B cell (primary cell): ENCODE data around the gene LPCAT1. TPM values are rescaled to one million over a fixed set of nuclear protein-coding genes. Genes with fewer than 3 reads are reported as not detected.

Experiments
- ATAC-seq: fragments of 200-7000 bp; cut with Tn5 transposase; one replicate; pipeline ENCODE4 v1.10.0; 2021; ENCODE audit warnings: low read depth, mild to moderate bottlenecking, moderate number of reproducible peaks, moderate library complexity
- CTCF ChIA-PET: fragments of 350-600 bp; sonication (Branson Sonifier 250); formaldehyde crosslinking; loops from one replicate; lab custom pipeline; 2021; ENCODE audit warnings: antibody characterized with exemption, inconsistent platforms; lab: Charles Lee
- POLR2A ChIA-PET: fragments of 350-600 bp; sonication (Branson Sonifier 250); formaldehyde crosslinking; loops from one replicate; lab custom pipeline; 2021; ENCODE audit warnings: antibody characterized with exemption; lab: Charles Lee
- DNase-seq: peaks from one replicate; pipeline ENCODE4 v3.0.0; 2013
- H2AFZ ChIP-seq: 2 replicates; pipeline ENCODE4 v1.6.1; 2012; ENCODE audit warnings: mild to moderate bottlenecking, low read depth, low read length; ENCODE audit not compliant: insufficient read depth, poor library complexity, severe bottlenecking
- H3K27ac ChIP-seq, 2 donors: 1 replicate in 1 of 2; 2 replicates in 1 of 2; pipeline ENCODE4 v1.5.1; 2012 to 2013; ENCODE audit warnings: low read length in 2 of 2, mild to moderate bottlenecking in 2 of 2, moderate library complexity in 1 of 2
- H3K27me3 ChIP-seq, 4 experiments: fragments of 200-600 bp in 1 of 4; sonication (generic) in 1 of 4; replicated peaks in 1 of 4; 1 replicate in 2 of 4; 2 replicates in 2 of 4; pipeline versions ENCODE4 v1.6.1 to v1.7.0; 2013 to 2016; ENCODE audit warnings: low read length in 3 of 4, mild to moderate bottlenecking in 2 of 4, mixed read lengths in 1 of 4, moderate library complexity in 1 of 4; ENCODE audit not compliant: insufficient read depth in 4 of 4, control insufficient read depth in 3 of 4; ENCODE audit errors: control extremely low read depth in 1 of 4
- H3K36me3 ChIP-seq, 2 experiments: replicated peaks in 1 of 2; 1 replicate in 1 of 2; 2 replicates in 1 of 2; pipeline versions ENCODE4 v1.6.1 to v1.7.1; 2013; ENCODE audit warnings: low read length in 1 of 2; ENCODE audit not compliant: insufficient read depth in 2 of 2, control insufficient read depth in 1 of 2; ENCODE audit errors: control extremely low read depth in 1 of 2, extremely low read depth in 1 of 2
- H3K4me1 ChIP-seq, 2 donors: fragments of 200-600 bp in 1 of 2; sonication (generic) in 1 of 2; 1 replicate in 1 of 2; 2 replicates in 1 of 2; pipeline versions ENCODE4 v1.5.1 to v1.6.1; 2013 to 2017; ENCODE audit warnings: low read length in 2 of 2; ENCODE audit not compliant: control insufficient read depth in 2 of 2, insufficient read depth in 2 of 2
- H3K4me2 ChIP-seq: replicated peaks from 2 replicates; pipeline ENCODE3; 2012; ENCODE audit warnings: mild to moderate bottlenecking, low read depth, low read length; ENCODE audit not compliant: poor library complexity, severe bottlenecking
- H3K4me3 ChIP-seq, 5 experiments: fragments of 200-600 bp in 1 of 5; sonication (generic) in 1 of 5; 1 replicate in 3 of 5; 2 replicates in 2 of 5; pipeline versions ENCODE4 v1.5.1 to v1.7.0; 2011 to 2016; ENCODE audit warnings: low read length in 4 of 5, mild to moderate bottlenecking in 4 of 5, low read depth in 2 of 5, control low read depth in 1 of 5, moderate library complexity in 1 of 5; ENCODE audit not compliant: insufficient read depth in 1 of 5; ENCODE audit errors: control extremely low read depth in 1 of 5, extremely low read depth in 1 of 5
- H3K79me2 ChIP-seq: fragments of 200-600 bp; sonication (generic); one replicate; pipeline ENCODE4 v1.6.0; 2016; ENCODE audit warnings: low read length; ENCODE audit not compliant: control insufficient read depth, insufficient read depth
- H3K9ac ChIP-seq: fragments of 200-600 bp; sonication (generic); 2 replicates; pipeline ENCODE4 v1.6.1; 2017; ENCODE audit warnings: mild to moderate bottlenecking, low read length, moderate library complexity
- H3K9me3 ChIP-seq, 3 donors: one replicate each; pipeline versions ENCODE4 v1.6.1 to v1.7.1; 2013; ENCODE audit warnings: low read length in 2 of 3; ENCODE audit not compliant: control insufficient read depth in 2 of 3, insufficient read depth in 1 of 3; ENCODE audit errors: control extremely low read depth in 1 of 3
- H4K20me1 ChIP-seq: 2 replicates; pipeline ENCODE4 v1.6.0; 2012; ENCODE audit warnings: mild to moderate bottlenecking, low read length; ENCODE audit not compliant: insufficient read depth, control insufficient read depth, poor library complexity, severe bottlenecking
- H3K27ac Mint-ChIP-seq: one replicate; pipeline ENCODE4 v1.8.0; 2021; ENCODE audit warnings: mixed read lengths
- H3K27me3 Mint-ChIP-seq: one replicate; pipeline ENCODE4 v1.8.0; 2021; ENCODE audit warnings: mixed read lengths
- H3K4me1 Mint-ChIP-seq: one replicate; pipeline ENCODE4 v1.8.0; 2021; ENCODE audit warnings: mixed read lengths
- H3K4me3 Mint-ChIP-seq: one replicate; pipeline ENCODE4 v1.8.0; 2021; ENCODE audit warnings: mixed read lengths
- H3K9me3 Mint-ChIP-seq: one replicate; pipeline ENCODE4 v1.8.0; 2022; ENCODE audit warnings: mixed read lengths; ENCODE audit not compliant: insufficient read depth
- CTCF ChIP-seq: fragments of 200-600 bp; IDR thresholded peaks from one replicate; pipeline ENCODE4 v1.8.0; 2022; ENCODE audit warnings: antibody characterized with exemption, mild to moderate bottlenecking
- EZH2 ChIP-seq: IDR thresholded peaks from 2 replicates; pipeline ENCODE4 v1.6.1; 2012; ENCODE audit warnings: borderline replicate concordance, low read depth, mild to moderate bottlenecking, moderate library complexity, low read length; ENCODE audit not compliant: insufficient read depth, poor library complexity, severe bottlenecking
- WGBS: methylation state at CpG from one replicate; pipeline ENCODE4 v1.1.5; 2013; ENCODE audit warnings: missing lambda C conversion rate; ENCODE audit not compliant: insufficient coverage; 5-methylcytosine and 5-hydroxymethylcytosine counted together
- intact Hi-C: fragments of 100-400 bp; cut with micrococcal nuclease; formaldehyde crosslinking; loops from one replicate; pipeline ENCODE4 v1.10.0; 2022
- polyA plus RNA-seq: library from polyadenylated mRNA; depleted of rRNA; stranded (reverse); fragments of >200 nt; gene quantifications from 2 replicates; pipeline ENCODE4 v1.2.3, GENCODE V29; 2012
- total RNA-seq, 2 donors: library from RNA; stranded (reverse); fragments of 120-200 nt in 1 of 2; gene quantifications; 1 replicate in 1 of 2; 2 replicates in 1 of 2; pipeline versions ENCODE4 v1.2.3 to v1.2.4, GENCODE V29; 2013 to 2022

Gene LPCAT1
- total and polyA plus RNA-seq, 2 donors (not counting 1 experiment from before 2014, with no cell fraction given) = 94.8 to 159 TPM

DNA sequence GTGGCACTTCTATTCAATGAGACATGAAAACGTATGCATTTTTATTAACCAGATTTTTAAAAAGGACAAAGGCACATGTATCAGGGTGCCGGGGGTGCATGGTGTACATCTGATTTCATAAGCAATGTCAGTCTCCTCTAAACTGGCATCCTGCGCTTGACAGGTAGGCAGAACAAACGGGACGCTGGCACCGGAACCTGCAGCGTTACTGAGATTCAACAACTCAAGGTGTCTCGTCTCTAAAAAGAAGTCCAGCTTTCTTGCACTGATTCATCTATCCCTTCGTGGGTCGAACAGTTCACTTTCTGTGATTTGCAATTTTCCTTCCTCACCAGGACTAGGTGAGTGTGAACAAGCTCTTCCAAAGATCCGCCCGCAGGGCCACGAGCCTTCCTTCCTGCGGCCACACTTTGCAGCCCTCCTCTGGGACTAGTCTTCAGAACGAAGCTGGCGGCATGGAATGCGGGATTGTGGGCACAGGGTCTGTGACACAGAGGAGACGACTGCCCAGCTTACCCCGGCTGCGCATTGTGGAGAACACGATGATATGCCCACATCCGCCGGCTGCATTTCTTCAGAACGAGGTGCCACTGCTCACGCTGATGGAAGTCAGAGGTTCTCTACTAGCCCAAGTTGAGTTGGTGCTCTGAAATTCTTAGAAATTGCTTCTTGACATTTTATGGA, 85.7 kb downstream of the LPCAT1 start:
- H3K9ac ChIP-seq = no peak overlapping the region
- no peaks in the 10 kb centered on the region for H4K20me1 ChIP-seq
- Mint-ChIP-seq H3K27ac (no peak overlapping the region), H3K4me1 (peaks cover 1% of the 10 kb centered on the region), H3K27me3 (peaks cover 38% of the 10 kb centered on the region), H3K9me3 (peaks cover 11% of the 10 kb centered on the region), H3K4me3 (no peak overlapping the region)
- 92% methylated on average over 25 of the region's 25 CpGs for WGBS
- peaks cover 0 to 36% (median 3%) of the 10 kb centered on the region in 3 donors for H3K9me3 ChIP-seq
- ATAC-seq = no peak
- TF ChIP-seq CTCF = no peak
- no peak for TF ChIP-seq EZH2
- peaks cover 0 to 3% of the 10 kb centered on the region in 2 donors for H3K4me1 ChIP-seq
- H3K4me3 ChIP-seq = no peak overlapping the region
- CTCF ChIA-PET = no interaction called here
- H3K79me2 ChIP-seq = no peaks in the 10 kb centered on the region
- H3K27me3 ChIP-seq = peaks cover 0 to 32% (median 4%) of the 10 kb centered on the region in 4 experiments
- POLR2A ChIA-PET = no interaction called here
- H3K4me2 ChIP-seq = no peak overlapping the region
- intact Hi-C loops = no loop called here
- H3K36me3 ChIP-seq = no peaks in the 10 kb centered on the region
- no peak for DNase-seq
- no peak overlapping the region for H2AFZ ChIP-seq
- H3K27ac ChIP-seq = no peak overlapping the region

DNA sequence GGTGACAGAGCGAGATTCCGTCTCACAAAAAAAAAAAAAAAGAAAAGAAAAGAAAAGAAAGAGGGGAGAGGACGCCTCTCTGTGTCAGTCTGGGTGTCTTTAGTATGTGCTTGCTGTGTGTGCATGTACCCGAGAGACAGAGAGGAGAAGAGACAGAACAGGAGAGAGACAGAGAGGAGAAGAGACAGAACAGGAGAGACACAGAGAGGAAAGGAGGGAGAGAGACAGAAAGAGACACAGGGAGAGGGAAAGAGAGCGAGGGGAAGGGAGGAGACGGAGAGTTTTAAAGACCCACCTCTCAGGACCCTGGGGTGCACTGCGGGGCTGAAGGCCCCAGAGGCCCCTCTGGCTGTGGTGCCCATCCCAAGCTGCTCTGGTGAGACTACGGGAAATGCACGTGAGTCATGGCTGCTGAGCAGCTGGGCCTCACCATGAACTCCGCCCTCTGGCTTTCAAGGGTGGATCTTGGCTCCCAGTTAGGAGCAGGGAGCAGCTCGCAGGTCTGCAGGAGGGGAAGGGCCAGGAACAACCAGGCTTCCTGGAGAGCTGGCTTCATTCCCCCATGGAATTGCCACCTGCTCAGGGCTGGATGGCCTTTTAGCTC, 86.4 kb downstream of the LPCAT1 start:
- Histone ChIP-seq H4K20me1 (no peaks in the 10 kb centered on the region), H3K27me3 (peaks cover 0 to 25% (median 1%) of the 10 kb centered on the region in 4 experiments), H3K9me3 (peaks cover 0 to 33% (median 3%) of the 10 kb centered on the region in 3 donors), H2AFZ (no peak overlapping the region), H3K9ac (no peak overlapping the region), H3K79me2 (no peaks in the 10 kb centered on the region), H3K4me2 (no peak overlapping the region), H3K36me3 (no peaks in the 10 kb centered on the region), H3K4me3 (no peak overlapping the region), H3K27ac (no peak overlapping the region), H3K4me1 (no peaks in the 10 kb centered on the region)
- CTCF ChIA-PET = no interaction called here
- WGBS = 55% methylated on average over 9 of the region's 11 CpGs
- Mint-ChIP-seq H3K4me1 (no peaks in the 10 kb centered on the region), H3K4me3 (no peak overlapping the region), H3K9me3 (peaks cover 11% of the 10 kb centered on the region), H3K27me3 (peaks cover 33% of the 10 kb centered on the region), H3K27ac (no peak overlapping the region)
- POLR2A ChIA-PET = no interaction called here
- ATAC-seq = no peak
- intact Hi-C loops = no loop called here
- DNase-seq = no peak
- TF ChIP-seq CTCF (no peak), EZH2 (no peak)
